Activated CD8-positive, alpha-beta memory T cell treated with anti-CD3 and anti-CD28 coated beads for 24 hours (primary cell): Measurements from ENCODE around the gene LMBR1.
"Not testable (repeated sequence)": the region's sequence is repeated elsewhere in the genome, so short reads cannot be mapped to it uniquely, and the experiment has no call there.

Source experiments
- DNase-seq: peaks from one replicate; pipeline ENCODE4 v3.0.0-alpha.2; 2020

The LMBR1 gene

GRCh38 chr7:156752367-156753228, 140.4 kb downstream of the LMBR1 start:
- DNase-seq = no peak

GRCh38 chr7:156751319-156751718, 141.7 kb downstream of the LMBR1 start:
- DNase-seq = no peak

DNA sequence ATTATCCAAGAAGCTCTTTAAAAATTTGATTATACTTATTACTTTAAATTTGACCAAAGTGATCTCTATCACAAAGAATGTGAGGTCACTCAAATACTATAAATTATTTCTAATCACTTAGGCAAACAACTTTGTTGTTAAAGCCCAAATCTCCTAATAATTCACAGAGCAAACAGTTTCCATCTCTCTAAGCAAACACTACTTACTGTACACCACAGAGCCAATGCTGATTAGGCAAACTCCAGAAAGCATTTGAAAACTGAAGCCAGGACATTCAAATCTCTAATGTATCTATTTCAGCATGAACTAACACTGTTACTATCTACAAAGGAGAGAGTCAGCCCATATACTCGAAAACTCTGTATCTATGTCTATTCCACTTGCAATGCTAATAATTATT, 145.3 kb downstream of the LMBR1 start:
- DNase-seq = no peak

DNA sequence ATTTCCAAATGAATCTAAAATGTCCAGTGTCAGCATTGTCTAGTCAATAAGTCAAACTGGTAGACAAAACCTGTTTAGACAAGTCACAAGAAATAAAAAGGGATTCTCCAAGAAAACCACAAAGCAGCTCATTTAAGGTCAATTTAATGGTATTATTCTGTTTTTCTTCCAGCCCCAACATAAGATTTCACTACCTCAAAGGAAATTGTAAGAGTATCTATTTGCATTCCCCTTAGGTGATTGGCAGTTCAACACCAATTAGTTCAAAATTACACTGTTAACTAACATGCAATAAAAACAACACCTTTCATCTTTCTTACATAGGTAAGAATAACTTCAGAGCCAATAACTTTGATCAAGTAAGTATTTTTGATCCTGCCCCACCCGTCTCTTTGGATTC, 146.1 kb downstream of the LMBR1 start:
- DNase-seq = no peak

- DNase-seq = no peak
Observed at GRCh38 chr7:156739596-156739995, 153.4 kb downstream of the LMBR1 start.

DNA sequence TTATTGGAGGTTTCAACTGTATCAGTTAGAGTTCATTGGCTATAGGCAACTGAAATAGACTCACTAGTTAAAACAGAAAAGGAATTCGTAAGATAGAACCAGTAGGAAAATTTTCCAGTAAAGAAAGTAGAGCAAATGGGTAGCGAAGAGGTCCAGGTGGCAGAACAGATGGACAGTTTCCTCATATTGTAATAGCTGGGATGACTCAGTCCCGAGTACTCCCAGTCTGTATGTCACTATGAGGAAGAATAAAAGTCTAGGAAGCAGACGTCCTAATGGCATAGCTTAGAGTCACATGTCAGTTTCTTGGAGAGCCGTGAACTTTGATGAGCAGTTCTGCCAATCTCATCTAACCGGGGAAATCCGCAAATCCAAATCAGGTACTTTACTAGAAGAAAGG, 157.1 kb downstream of the LMBR1 start:
- no peak for DNase-seq

- no peak for DNase-seq
Observed at GRCh38 chr7:156733638-156734037, 159.3 kb downstream of the LMBR1 start.

DNA sequence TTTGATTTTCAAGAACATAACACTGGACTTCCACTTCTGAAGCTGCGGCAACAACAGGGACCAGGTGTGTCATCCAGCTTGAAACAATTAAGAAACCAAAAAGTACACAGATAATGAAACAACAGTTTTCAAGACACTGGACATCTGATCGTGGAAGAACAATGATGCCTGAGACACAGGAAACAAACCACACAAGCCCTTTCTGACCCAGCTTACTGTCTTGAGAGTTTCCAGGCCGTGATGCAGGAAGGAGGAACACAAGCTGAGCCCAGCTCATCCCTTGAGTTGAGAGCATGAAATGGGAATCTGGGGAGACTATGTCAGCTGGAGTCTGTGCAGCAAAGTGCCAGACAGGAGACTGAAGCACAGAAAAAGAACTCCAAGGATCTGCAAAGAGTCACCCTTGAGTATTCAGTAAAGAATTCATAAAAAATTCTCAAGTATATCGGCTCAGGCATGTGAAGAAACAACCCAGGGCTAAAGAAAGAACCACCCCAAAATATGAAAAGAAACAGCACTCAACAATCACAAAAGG, 160.8 kb downstream of the LMBR1 start:
- no peak for DNase-seq

DNA sequence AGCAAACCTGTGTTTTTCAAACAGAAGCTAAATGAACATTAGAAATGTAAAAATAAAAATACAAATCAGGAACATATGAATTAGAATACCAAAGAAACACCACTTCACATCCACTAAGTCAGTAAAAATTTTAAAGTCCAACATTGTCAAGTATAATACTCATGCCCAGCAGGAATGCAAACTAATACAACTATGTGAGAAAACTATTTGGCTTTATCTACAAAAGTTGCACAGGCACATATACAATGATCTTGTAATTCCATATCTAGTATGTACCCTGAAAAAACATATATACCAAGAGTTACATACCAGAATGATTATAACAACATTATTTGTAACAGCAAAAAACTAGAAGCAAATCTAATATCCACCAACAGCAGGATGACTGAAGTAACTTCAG, 161.3 kb downstream of the LMBR1 start:
- no peak for DNase-seq

DNA sequence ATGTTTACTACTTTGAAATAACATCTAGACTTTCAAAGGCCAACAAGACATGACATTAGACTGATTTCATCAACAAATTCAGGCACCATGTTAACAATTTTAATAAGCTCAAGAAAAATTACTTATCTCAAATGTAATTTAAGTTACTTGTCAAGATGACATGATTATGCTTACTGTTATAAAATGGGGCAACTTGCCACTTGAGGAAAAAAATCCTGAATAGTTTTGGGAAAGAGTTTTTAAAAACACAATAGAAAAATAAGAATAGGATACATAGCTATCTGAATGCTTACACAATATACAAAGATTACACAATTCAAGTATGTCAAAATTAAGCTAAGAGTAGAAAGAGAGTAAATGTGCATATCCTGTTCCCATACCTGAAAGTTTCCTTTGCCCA, 167.0 kb downstream of the LMBR1 start:
- no peak for DNase-seq

- no peak for DNase-seq
Observed at GRCh38 chr7:156725073-156725472, 167.9 kb downstream of the LMBR1 start.

DNA sequence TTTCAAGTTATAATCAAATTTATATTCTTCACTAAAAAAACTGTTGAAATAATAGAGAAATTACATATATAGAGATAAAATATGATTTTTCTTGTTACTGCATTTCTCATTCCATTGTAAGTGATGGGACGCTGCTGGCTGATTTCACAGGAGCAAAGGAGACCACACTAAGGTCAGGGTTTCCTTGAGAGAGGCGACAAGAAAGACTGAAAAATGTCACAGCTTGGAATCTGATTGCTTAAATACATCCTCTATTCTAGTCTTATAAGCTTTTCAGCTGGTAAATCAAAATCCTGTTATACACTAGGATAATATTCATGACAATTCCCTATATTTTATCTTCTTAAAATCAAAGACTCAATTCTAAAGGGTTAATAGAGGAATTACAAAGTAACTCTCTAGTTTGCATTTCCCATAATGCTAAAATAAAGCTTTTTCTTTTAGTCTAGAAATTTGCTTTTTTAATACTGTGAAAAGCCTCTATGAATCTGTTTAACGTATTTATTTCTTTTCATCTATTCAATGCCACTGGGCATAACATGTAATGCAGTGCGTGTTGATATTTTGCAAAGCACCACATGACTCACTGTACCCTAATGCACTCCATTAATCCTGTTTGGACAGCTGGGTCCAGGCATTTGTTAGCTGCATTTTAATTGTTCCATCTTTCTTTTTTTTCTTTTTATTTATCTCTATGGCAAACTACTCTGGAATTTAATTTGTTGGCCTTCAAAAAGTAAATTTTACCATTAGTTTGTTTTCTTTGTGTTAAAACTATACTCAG, 170.7 kb downstream of the LMBR1 start:
- DNase-seq = no peak

DNA sequence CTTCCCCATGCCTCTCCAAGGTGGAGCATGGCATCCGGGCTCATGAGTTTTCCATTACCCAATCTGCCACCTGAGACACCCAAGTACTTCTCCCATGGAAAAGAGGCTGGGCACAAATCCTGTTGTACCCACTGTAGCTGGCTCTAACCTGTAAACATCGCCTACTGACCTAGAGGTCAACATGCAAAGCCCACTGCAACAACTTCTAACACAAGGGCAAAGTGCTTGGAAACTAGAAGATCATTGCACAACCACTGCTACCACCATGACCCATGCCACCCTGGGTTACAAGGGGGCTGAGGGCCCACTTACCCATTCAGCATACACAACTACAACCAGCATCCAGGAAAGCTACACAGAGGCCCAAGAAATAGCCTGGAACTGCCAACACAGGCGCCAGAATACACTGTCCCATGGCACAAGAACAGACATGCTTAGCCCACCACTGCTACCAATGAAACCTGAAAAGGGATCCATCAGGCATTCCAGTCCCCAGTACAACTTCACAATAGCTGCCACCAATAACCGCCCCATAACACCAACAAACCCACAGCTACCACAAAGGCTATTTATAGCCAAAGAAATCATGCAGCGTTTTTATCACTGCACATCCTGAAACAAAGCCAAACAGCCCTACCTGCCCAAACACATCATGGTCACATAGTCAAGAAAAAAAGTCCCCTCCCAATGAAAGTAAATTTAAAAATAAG, 189.1 kb downstream of the LMBR1 start:
- DNase-seq = no peak

GRCh38 chr7:156703209-156703608, 189.8 kb downstream of the LMBR1 start:
- no peak for DNase-seq

- DNase-seq = no peak
Observed at GRCh38 chr7:156702399-156702798, 190.6 kb downstream of the LMBR1 start.

DNA sequence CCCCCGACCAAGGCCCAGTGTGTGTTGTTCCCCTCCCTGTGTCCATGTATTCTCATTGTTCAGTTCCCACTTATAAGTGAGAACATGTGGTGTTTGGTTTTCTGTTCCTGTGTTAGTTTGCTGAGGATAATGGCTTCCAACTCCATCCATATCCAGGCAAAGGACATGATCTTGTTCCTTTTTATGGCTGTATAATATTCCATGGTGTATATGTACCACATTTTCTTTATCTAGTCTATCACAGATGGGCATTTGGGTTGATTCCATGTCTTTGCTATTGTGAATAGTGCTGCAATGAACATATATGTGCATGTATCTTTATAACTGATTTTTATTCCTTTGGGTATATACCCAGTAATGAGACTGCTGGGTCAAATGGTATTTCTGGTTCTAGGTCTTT, 191.2 kb downstream of the LMBR1 start:
- DNase-seq = not testable (repeated sequence)

DNA sequence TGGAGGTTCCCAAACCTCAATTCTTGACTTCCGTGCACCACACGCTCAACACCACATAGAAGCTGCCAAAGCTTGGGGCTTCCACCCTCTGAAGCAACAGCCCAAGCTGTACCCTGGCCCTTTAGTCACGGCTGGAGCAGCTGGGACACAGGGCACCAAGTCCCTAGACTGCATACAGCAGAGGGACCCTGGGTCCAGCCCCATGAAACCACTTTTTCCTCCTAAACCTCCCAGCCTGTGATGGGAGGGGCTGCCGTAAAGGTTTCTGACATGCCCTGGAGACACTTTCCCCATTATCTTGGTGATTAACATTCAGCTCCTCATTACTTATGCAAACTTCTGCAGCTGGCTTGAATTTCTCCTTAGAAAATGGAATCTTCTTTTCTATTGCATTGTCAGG, 194.5 kb downstream of the LMBR1 start:
- not testable (repeated sequence) for DNase-seq

- not testable (repeated sequence) for DNase-seq
Observed at GRCh38 chr7:156697283-156697682, 195.7 kb downstream of the LMBR1 start.

DNA sequence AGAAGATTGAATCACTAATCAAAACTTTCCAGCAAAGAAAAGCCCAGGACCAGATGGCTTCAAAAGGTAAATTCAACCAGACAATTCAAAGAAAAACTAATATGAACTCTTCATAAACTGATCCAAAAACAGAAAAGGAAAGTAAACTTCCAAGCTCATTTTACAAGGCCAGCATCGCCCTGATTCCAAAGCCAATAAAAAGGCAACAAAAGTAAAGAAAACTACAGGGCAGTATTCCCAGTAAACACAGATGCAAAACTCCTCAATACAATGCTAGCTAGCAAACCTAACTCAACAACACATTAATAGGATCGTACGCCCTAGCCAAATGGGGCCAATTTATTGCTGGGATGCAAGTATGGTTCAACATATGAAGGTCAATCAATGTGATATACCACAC, 199.4 kb downstream of the LMBR1 start:
- DNase-seq = no peak

- DNase-seq = no peak
Observed at GRCh38 chr7:156692849-156693248, 200.1 kb downstream of the LMBR1 start.

DNA sequence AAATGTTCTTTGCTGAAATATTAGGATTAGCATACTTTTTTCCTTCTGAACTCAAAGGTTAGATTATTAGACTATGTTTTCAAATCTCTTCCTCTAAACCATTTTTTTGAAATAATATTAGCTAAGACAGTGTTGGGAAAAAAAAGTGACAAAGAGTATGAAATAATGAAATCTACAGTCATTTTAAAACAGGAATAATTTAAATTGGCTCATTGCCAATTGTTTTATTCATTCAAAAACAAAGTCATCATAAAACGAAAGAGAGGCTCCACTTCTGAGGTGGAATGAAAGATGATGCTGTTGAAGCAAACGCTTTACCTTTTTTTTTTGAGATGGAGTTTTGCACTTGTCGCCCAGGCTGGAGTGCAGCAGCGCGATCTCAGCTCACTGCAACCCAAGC, 201.2 kb downstream of the LMBR1 start:
- DNase-seq = no peak

- no peak for DNase-seq
Observed at GRCh38 chr7:156684661-156685060, 208.3 kb downstream of the LMBR1 start.

DNA sequence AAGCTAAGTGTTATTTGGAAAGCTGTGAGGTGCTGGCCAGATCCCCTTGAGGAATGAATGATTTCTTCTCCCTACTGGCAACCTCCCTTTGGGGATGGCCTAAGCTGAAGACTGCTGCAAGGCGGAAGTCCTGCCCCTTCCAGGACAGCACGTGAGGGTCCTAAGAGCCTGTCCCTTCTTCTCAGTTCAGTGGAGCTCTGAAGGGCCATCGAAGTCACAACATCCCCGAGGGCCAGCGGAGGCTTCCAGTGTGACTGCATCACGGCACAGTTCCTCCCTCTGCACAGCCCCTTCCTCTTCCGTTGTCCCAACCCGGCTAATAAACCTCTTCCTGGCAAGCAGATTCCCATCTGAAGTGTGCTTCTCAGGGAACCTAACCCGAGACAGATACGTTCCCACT, 208.7 kb downstream of the LMBR1 start:
- no peak for DNase-seq
